ENCODE measurements around the gene FLT3. TPM values are rescaled to one million over a fixed set of nuclear protein-coding genes. Genes with fewer than 3 reads are reported as not detected.

The FLT3 gene
- total RNA-seq, 2 experiments from 2014 or later: 0.39 to 0.55 TPM

DNA sequence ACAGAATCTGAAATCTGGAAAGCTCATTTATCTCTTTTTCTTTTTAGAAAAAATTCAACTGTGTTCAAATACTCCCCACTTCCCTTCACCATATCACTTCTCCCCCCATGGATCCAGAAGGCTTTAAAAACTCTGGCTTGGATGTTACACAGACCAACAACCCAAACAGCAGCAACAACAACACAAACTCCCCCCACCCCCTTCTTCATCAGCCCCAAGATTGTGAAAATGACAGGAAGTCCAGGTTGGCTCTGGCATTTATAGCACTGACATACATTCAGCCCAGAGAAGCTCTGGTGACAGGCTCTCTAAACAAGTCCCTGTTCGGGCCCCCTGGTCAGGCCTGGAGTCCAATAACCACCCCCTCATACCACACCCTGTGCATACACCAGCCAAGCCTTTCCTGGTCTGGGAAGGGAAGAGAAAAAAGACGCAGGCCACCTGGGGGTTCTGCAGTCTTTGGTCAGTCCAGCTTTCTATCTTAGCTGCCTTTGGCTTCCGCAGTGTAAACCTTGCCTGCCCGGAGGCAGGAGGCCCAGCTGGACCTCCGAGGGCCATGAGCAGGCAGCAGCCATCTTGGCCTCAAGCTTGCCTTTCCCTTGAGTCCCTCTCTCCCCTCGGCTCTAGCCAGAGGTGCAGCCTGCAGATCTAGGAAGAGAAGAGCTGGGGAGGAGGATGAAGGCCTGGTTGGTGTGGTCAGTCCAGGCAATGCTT lies 138.1 kb downstream of the FLT3 start:
- H3K36me3 ChIP-seq (ENCODE audit: insufficient read depth, low read length): no peaks in the 10 kb centered on the region
- H3K4me3 ChIP-seq (ENCODE audit: low read length): no peak overlapping the region
- ATAC-seq (ENCODE audit: poor library complexity) (no peak), DNase-seq (no peak)
- Mint-ChIP-seq H3K4me1 (ENCODE audit: low read depth) (peaks cover 6% of the 10 kb centered on the region), H3K27me3 (peaks cover 89% of the 10 kb centered on the region), H3K4me3 (no peak overlapping the region), H3K27ac (no peak overlapping the region), H3K9me3 (no peaks in the 10 kb centered on the region), H3K36me3 (ENCODE audit: low read depth) (no peaks in the 10 kb centered on the region)
- H3K27ac ChIP-seq (ENCODE audit: low read depth in 1 of 2, low read length in 2 of 2): no peak overlapping the region
- CTCF ChIA-PET: no interaction called here
- peaks cover 21% of the 10 kb centered on the region for H3K4me1 ChIP-seq (ENCODE audit: insufficient read depth, low read length)
- no peak for TF ChIP-seq CTCF (IDR thresholded peaks at IDR 0.05)
- peaks cover 0 to 10% of the 10 kb centered on the region in 2 experiments for H3K9me3 ChIP-seq (ENCODE audit: control insufficient read depth in 1 of 2, insufficient read depth in 1 of 2, low read length in 2 of 2)
- POLR2A ChIA-PET: no interaction called here
- intact Hi-C loops (cut with DNase I, micrococcal nuclease): no loop called here
- H3K27me3 ChIP-seq (ENCODE audit: control insufficient read depth in 1 of 2, insufficient read depth in 2 of 2, low read length in 2 of 2): peaks cover 75 to 87% of the 10 kb centered on the region in 2 experiments

DNA sequence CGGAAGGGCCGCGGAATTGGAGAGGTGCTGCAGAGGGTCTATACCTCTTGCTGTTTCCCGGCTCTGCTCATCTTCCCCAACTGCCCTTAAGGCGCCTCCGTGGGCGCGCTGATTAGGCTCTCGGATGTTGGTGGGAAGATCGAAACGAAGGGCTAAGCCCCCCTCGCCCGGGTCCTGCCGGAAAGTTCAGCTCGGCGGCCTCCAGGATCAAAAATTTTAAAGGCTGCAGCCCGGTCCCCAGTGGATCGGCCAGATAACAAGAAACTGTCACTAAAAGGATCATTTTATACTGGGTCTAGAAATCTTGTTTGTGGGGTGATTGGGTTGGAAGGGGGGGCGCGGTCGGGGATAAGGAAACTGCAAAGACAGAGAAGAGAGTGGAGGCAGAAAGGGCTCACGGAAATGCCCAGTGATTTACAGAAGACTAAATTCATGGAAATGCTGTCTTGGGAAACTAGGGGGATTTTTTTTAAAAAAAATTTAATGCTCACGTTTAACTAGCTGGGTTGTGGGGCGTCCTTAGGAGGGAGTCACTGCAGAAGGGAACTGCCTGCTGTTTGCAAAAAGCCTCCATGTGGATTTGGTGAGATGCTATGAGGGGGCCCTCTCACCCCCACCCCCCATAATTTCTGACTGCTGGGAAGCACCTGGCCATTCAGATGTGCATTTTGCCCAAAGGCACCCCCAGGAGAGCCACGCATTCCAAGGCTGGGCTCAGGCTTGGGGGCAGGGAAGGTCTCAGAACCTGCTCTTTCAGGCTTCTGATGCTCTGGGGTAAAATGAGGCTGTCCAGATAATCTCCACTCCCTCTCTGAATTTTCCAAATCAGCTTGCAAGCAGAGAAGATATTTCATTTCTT lies 138.9 kb downstream of the FLT3 start:
- ATAC-seq (ENCODE audit: poor library complexity): no peak
- intact Hi-C loops (cut with DNase I, micrococcal nuclease): no loop called here
- TF ChIP-seq CTCF (IDR thresholded peaks at IDR 0.05): no peak
- Histone ChIP-seq H3K27me3 (ENCODE audit: control insufficient read depth in 1 of 2, insufficient read depth in 2 of 2, low read length in 2 of 2) (peaks cover 71 to 87% of the 10 kb centered on the region in 2 experiments), H3K27ac (ENCODE audit: low read depth in 1 of 2, low read length in 2 of 2) (no peak overlapping the region), H3K36me3 (ENCODE audit: insufficient read depth, low read length) (no peaks in the 10 kb centered on the region), H3K4me1 (ENCODE audit: insufficient read depth, low read length) (peaks cover 15% of the 10 kb centered on the region), H3K4me3 (ENCODE audit: low read length) (no peak overlapping the region), H3K9me3 (ENCODE audit: control insufficient read depth in 1 of 2, insufficient read depth in 1 of 2, low read length in 2 of 2) (peaks cover 0 to 8% of the 10 kb centered on the region in 2 experiments)
- no peak for DNase-seq
- Mint-ChIP-seq H3K4me3 (no peak overlapping the region), H3K9me3 (no peaks in the 10 kb centered on the region), H3K27ac (no peak overlapping the region), H3K36me3 (ENCODE audit: low read depth) (no peaks in the 10 kb centered on the region), H3K4me1 (ENCODE audit: low read depth) (peaks cover 3% of the 10 kb centered on the region), H3K27me3 (peaks cover 90% of the 10 kb centered on the region)
- CTCF ChIA-PET: no interaction called here
- POLR2A ChIA-PET: no interaction called here

DNA sequence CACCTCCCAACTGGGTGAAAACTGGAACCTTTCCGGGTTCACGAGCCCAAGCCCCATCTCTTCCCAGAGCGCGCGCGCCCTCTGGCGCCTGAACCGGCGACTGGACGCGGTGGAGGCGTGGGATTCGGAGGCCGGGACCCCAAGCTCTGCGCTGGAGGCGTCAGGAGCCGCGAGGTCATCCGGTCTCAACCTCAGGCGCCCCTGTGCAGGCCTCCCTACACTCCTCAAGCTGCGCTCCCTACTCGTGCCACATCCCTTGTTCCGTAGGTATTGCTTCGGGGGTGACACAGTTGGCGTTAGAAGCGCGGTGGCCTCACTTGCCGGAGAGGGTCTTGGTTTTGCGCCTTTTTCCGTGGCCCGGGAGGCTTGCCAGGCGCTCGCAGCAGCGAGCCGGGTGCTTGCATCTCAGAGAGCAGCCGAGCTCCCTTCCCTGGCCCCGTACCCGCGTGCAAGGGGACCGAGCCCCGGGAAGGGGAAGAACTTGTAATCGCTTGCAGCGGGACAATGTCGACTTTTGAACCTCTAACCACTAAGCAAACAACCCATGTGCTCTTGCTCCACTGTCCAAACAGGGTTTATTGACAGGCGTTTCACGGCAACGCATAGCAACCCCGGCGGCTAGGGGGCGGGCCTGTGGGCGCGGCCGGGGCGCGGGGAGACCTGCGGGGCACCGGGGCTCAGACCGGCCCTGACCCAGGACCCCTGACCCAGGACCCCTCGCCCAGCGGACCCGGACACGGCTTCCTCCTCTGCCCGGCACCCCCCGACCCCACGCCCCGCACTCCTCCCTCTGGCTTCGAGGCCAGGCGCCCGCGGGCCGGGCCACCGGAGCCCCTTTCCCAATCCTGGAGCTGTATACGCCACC lies 139.8 kb downstream of the FLT3 start:
- Mint-ChIP-seq H3K36me3 (ENCODE audit: low read depth) (no peaks in the 10 kb centered on the region), H3K27me3 (peaks cover 90% of the 10 kb centered on the region), H3K27ac (no peak overlapping the region), H3K9me3 (no peaks in the 10 kb centered on the region), H3K4me1 (ENCODE audit: low read depth) (peaks cover 4% of the 10 kb centered on the region), H3K4me3 (peak overlapping the region; percentile 7)
- no peak overlapping the region for H3K27ac ChIP-seq (ENCODE audit: low read depth in 1 of 2, low read length in 2 of 2)
- intact Hi-C loops (cut with DNase I, micrococcal nuclease): no loop called here
- POLR2A ChIA-PET: no interaction called here
- H3K9me3 ChIP-seq (ENCODE audit: control insufficient read depth in 1 of 2, insufficient read depth in 1 of 2, low read length in 2 of 2): peaks cover 0 to 6% of the 10 kb centered on the region in 2 experiments
- TF ChIP-seq CTCF (IDR thresholded peaks at IDR 0.05): no peak
- peaks cover 15% of the 10 kb centered on the region for H3K4me1 ChIP-seq (ENCODE audit: insufficient read depth, low read length)
- H3K27me3 ChIP-seq (ENCODE audit: control insufficient read depth in 1 of 2, insufficient read depth in 2 of 2, low read length in 2 of 2): peaks cover 68 to 87% of the 10 kb centered on the region in 2 experiments
- peak overlapping the region; percentile 21 for H3K4me3 ChIP-seq (ENCODE audit: low read length)
- DNase-seq (peak in 2 of 14 experiments; percentile 12 to 27), ATAC-seq (ENCODE audit: poor library complexity) (no peak)
- CTCF ChIA-PET: no interaction called here
- H3K36me3 ChIP-seq (ENCODE audit: insufficient read depth, low read length): no peaks in the 10 kb centered on the region

Measured in CD4-positive, alpha-beta T cell (primary cell).